IPS-11a (cell line): ENCODE measurements around the gene NREP.
A peak's percentile ranks its signal among the peaks of the same experiment; 100 is the strongest.

Source experiments
- H3K4me3 ChIP-seq: one replicate; pipeline ENCODE4 v1.5.1; 2013; ENCODE audit warnings: low read depth, low read length, control low read depth

Gene NREP, protein sequence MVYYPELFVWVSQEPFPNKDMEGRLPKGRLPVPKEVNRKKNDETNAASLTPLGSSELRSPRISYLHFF

DNA sequence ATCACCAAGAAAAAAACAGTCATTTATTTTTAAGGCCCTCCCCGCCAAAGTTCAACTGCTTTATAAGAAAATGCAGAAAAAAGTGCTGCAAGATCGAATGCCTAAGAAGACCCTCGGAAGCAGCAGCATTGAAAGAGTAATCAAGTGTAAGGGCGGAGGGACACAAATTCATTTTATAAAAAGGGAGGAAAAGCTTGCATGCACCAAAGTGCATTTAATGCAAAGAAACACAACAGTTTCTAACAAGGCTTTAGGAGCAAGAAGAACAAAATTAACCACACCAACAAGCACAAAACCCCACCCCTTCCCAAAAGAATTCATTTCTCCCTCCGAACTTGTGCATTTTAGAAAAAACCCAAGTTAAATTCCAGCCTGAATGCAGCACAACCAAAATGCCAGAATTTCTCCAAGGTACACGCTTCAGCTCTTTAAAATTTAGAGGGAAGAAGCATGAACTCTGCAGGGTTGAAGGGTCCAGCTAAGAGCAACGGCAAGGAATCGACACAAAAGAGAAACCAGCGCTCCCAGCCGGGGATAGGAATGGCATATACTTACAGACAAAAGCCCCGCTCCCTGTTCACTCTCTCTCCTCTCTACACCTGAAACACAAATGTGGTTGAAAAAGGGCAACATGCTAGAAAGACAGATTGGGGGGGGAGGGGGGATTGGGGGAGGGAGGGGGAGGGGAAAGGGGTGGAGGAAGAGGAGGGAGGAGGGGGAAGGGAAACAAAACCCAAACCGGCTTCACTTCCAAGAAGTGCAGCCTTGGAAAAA lies at the start of gene NREP:
TSS of gene NREP (minus strand) at position 614 of the 774 bp plus-strand sequence. CDS start 1,422 bp downstream, outside the sequence.
- peak within 1 kb of the TSS; percentile 81 for H3K4me3 ChIP-seq

DNA sequence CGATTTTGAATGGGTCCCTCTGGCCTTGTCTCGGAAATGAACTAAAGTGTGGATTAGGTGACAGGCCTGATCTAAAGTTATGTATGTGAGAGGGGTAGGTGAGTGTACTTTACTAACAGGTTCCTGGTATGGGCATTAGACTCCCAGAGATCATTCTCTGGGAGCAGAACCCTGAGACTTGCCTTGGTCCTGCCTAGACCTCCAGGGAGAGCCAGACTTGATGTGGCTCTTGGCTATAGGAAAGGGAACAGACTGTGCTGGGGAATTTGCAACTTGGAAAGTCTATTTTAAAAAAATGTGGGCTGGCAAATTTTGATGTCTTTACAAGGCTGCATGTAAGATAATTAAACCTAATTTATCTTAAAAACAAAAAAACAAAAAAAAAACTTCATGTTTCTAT lies 49.8 kb upstream of the NREP start:
- H3K4me3 ChIP-seq = no peak overlapping the region

DNA sequence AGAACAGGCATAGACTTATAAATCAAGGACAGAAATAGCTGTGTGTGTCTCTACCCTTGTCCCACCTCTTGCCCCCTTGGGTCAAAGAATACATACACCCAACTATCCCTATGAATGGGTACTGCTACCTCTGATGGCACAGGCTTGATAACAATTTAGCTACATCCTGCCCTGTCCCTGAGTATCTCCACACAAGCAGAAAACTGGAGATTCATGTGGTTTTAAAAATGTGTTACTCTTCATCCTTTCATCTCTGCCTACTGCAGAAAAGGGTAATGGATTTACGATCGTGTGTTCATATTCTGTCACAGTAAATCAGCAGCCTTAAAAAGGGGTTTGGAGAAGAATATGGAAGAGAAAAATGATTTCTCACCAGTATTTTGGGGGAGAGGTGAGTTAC lies 49.2 kb upstream of the NREP start:
- no peak overlapping the region for H3K4me3 ChIP-seq

DNA sequence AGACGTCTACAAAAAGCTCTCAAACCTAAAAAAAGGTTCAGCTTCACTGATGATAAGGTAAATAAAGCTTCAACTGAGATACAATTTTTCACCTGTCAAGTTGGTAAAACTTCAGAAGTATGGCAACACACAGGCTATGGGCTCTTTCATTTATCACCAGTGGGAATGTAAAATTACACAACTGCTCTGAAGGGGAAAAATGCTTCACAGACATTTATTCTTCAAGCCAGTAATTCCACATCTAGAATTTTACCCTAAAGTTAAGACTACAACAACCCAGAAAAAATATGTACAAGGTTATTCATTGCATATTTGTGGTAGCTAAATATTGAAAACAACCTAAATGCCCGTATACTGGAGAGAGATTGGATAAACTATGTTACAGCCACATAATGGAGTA lies 48.1 kb upstream of the NREP start:
- no peak overlapping the region for H3K4me3 ChIP-seq

DNA sequence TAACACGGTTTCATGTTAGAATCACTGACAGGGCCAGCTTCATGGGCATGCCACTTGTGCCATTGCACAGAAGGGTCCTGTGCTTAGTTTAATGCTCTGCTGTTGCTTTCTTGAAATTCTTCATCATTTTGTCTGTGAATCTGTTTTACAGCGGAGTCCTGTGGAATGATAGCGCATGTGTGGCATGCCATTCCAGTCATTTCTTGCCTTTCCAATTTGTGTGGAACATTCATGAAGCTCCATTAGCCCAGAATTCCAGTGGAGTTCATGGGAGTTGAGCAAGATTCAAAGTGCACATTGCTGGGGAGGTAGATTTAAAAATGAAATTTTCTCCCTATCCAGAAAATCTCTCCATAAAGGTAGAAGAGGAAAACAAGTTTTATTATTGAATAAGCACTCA lies 43.4 kb upstream of the NREP start:
- H3K4me3 ChIP-seq = no peak overlapping the region

DNA sequence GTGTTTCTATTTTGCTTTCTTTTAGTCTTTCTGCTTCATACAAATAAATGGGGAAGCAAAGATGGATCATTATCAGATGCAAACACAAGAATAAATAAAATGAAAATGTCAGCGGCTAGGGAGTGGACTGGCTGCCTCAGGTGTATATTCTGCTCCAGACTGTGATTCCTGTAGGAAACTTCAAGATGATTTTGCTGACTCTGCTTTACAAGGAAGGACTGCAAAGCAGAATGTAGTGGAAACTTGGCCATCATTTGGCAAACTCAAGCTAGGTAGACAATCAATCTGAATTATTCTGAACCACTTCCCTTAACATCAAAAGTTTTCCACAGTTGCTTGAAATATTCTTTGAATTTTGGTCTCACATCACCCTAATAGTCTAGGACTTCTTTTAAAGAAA lies 38.1 kb upstream of the NREP start:
- no peak overlapping the region for H3K4me3 ChIP-seq

DNA sequence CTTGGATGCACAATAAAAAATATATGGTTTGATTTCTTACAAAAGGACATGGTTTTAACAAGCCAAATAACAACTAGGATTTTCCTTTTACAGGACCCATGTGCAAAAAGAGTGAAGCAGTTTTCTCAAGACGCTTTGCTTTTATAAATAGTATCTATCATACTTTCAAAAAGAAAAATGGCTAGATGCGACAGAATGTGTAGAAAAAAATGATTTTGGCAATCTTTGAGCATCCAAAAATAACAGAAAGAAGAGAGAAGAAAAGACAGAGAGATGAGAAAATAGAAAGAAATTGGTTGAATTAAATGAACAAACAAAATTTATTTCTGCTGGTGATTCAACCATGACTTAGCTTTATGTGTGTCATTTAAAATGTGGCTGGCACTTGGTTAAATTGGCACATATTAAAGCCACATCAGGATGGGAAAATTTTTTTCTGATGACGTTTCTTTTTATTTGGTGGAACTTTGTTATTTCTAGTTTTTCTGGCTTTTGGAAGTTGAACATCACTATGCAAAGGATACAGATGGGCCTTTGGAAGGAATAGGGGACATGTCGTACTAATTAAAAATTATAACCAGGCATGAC lies 35.6 kb upstream of the NREP start:
- H3K4me3 ChIP-seq = no peak overlapping the region

DNA sequence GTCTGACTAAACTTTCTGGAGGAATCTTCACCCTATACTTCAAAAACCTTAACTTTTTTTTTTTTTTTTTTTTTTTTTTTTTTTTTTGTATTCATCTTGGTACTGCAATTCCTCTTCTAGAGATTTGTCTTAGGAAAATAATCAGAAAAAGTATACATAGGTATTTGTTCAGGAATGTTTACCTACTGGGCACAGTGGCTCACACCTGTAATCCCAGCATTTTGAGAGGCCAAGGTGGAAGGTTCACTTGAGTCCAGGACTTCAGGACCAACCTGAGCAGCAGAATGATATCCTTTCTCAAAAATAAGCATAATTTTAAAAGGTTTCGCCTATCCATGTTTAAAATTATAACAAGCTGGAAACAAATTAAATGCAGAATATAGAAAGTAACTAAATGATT lies 33.3 kb upstream of the NREP start:
- no peak overlapping the region for H3K4me3 ChIP-seq

DNA sequence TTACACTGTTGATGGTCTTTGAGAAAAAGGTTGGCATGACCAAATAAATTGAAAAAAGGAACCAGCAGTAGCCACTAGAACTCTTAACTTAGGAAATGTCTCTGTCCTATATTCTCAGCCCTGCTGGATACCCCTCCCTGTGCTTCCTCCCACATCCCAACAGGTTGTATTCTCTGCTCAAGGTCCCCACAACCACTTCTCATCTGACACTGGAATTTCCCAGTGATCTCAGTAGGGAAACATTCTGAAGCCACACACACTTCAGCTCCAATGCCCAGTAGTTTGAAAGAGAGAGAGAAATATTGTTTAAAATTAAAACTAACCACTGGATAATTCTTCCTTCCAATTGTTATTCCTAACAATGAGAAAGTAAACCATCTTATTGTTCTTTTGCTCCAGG lies 30.0 kb upstream of the NREP start:
- no peak overlapping the region for H3K4me3 ChIP-seq

DNA sequence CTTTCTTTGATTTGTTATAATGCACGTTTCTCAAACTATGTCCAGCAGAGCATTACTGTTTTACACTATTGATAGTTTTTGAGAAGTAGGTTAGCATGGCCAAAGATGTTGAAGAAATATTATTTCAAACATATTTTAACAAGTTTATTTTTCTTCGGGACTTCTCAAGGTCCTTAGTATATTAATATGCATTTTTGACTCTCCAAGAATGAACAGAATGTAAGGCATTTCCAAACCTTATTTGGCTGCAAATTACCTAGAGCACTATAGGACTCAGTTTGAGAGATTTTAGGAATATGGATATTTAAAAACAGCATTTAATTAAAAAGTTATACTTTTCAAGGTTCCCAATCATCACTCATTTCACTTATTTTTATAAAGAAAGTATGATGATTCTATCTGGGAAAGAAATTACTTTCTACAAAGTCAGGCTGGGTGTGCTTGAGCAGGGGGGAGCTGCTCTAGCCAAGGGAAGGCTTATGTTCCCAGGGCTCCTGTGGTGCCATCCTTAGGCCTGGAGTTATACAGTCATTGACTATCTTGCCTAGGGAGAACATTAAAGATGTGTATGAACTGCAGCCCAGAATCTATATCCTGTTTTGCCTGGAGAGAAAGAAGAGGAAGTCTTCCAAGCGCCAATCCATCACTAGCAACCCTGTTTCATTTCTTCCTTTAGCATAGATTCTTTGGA lies 27.6 kb upstream of the NREP start:
- H3K4me3 ChIP-seq = no peak overlapping the region

DNA sequence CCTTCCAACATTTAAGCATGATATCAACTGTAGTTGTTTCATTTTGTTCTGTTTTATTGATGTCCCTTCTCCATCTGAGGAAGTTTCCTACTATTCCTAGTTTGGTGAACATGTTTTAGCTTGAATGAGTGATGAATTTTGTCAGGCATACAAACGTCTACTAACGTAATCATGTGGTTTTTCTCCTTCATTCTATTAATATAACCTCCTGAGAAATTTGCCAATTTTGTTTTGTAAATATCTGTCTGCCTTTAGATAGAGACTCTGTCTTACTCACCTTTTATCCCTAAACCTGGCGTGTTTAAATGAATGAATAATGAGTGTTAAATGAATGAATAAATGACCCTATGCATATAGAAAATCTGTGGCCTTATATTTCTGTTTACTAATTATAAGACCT lies 26.5 kb upstream of the NREP start:
- no peak overlapping the region for H3K4me3 ChIP-seq

DNA sequence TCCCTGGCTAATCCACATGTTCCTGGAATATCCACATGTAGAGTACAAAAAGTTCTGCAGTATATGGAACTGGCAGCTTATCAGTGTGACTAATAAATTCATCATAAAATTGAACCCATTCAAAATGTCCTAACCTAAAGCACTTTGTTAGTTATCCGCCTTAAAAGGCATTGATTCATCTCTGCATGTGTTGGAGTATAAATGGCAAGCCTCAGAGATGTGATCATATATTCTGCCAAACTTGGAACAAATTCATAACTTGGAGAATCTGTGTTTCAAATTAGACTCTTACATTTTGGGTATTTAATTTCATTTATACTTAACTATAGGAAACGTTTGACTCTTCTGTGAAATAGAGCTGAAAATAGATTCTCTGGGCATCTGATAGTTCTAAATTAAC lies 25.2 kb upstream of the NREP start:
- no peak overlapping the region for H3K4me3 ChIP-seq

DNA sequence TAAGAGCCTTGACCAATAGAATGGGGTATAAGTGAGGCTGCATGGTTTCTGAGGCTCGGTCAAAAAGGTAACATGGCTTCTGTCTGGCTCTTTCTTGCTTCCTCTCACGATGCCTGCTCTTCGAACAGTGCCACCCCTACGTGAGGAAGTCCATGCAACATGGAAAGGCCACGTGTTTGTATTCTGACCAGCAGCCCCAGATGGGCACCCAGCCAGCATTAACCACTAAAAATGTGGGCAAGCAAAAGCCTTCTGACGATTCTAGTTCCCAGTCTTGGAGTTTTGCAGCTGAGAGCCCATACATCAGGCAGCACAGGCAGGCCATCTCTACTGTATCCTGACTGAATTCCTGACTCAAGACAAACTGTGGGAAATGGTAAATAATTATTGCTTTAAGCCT lies 24.2 kb upstream of the NREP start:
- H3K4me3 ChIP-seq = no peak overlapping the region

DNA sequence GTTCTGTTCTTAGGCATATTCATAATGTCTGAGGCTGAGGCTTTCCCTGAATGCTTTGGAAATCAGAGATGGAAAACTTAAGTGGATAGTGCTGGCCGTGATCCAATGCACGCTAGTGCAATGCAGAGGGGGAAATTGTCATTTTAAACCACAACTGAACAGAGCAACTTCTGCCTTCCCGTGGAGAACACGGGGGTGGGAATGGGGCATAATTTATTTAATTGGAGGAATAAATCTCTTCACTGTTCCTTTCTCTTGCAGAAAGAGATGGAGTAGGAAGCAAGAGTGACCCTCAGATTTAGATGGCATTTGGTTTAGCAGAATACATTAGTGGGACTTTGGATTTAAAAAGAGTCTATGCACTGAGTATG lies 22.9 kb upstream of the NREP start:
- no peak overlapping the region for H3K4me3 ChIP-seq

DNA sequence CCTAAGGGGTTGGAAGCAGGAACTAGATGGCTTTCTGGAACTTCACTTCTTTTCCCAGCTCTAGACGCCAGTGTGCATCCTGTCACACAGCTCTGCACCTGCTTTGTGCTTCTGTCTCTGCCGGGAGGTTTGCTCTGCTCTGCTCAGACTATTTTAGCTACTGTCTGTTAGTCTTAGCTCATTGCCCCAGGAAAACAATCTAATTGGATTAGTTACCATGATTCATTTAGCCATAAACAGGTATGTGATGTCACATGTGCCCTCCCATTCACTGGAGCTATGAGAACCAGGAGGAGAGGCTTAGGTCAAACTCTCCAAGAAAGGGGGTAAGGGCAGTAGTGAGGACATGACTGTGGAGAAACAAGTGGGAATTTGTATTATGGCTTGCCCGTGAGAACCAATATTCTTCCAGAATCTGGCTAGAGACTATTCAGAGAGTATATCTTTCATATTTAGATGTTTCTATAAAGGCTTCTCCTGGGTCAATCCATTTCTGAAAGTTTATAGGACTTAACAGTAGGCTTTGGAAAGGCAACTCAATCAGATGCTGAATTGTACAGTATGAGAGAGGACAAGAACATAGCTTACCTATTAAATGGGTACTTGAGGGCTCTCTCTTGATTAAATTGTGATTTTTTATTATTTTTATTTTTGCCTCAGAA lies 22.4 kb upstream of the NREP start:
- H3K4me3 ChIP-seq = no peak overlapping the region

DNA sequence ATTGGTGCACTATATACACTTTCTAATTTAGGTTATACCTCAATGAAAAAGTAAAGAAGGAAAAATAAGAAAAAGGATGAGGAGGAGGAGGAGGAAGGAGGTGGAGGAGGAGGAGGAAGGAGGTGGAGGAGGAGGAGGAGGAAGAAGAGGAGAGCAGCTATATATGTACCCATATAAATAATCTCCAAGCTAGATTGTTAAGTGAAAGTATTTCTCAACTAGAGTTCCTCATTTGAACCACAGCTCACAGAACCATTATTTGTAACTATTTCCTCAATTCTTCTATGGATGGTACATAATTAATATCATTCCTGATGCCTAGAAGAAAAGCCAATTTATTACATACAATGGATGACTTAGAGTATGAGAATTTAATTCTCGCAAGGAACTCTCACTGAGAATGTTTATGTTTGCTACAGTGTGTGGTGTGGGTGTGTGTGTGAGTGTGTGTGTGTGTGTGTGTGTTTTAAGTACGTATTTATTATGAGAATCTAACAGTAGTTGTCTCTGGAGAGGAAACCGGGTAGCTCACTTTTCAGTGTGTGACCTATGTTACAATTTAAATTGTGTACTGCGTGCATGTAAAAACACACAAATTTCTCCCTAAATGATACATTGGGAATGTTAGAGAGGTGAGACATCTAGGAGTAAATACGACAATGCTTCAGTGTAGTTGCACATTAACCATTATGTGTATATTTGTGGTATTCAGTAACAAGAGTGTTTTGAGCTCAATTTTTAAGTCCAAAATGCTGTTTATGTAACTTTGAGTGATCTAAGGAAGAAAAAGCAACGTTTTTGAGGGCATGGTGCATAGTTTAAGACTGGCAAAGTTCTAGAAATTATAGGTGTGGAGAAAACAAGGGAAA lies 20.2 kb upstream of the NREP start:
- no peak overlapping the region for H3K4me3 ChIP-seq

DNA sequence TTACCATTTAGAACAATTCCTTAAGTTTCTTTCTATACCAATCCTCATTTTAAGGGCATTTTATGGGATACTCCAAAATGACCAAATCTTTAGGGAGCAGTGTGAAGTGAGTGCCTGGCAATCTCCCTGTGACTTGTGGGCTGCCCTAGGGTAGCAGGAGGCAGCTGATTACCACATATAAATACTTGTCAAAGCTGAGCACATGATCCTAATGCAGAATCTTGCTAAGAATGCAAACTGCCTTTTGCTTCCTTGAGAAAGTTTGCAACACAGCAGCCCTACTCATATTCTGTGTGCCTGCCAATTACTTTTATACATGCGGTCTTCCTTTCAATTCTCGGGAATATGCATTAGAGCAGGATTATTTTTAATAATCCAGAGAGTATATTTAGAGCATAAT lies 18.2 kb upstream of the NREP start:
- no peak overlapping the region for H3K4me3 ChIP-seq

DNA sequence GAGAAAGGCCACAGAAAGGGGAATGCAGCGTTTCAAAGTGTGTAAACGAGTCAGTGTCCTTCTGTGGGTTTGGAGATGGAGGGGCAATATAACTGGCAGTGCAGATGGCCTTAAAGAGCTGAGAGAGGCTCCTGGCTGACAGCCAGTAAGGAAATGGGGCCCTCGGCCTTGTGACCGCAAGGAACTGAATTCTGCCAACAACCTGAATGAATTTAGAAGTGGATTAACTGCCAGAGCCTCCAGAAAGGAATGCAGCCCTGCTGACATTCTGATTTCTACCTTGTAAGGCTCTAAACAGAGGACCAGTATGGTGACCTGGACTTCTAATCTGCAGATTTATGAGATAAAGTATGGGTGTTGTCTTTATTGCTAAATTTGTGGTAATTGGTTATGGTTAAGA lies 17.5 kb upstream of the NREP start:
- H3K4me3 ChIP-seq = no peak overlapping the region

DNA sequence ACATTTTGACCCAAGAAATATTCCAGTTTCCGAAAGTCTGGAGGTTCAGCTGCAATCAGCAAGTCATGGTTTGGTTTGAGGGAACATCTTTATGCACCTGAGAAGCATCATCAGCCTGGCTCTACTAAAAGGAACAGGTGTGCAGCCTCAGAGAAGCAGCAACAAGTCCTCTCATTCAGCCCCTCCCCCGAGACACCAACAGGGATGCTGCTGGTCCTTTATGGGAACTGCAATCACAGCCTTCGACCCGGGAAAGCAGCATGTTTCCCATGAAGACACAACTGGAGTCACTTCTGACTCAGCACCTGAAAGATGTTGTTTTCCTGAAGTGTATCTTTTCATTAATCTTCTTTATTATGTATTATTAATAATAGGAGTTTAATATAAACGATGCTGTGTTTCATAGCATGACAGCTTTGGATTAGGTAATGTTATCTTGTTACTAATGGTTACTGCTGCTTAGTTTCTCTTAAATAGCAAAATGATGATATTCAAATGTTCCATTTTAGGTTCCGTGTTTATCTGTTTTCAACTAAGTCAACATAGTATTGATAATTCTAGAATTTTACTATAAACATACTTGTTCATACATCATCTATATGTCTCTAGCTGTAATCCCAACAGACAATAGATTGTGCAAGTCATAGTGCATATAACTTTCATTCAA lies 15.6 kb upstream of the NREP start:
- H3K4me3 ChIP-seq = no peak overlapping the region

DNA sequence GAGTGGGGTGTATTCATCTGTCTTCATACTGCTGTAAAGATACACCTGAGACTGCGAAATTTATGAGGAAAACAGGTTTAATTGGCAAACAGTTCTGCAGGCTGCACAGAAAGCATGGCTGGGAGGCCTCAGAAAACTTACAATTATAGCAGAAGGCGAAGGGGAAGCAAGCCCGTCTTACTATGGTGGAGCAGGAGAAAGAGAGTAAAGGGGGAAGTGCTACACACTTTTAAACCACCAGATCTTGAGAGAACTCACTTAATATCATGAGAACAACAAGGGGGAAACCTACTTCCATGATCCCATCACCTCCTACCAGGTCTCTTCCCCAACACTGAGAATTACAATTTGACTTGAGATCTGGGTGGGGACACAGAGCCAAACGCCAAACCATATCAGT lies 12.5 kb upstream of the NREP start:
- no peak overlapping the region for H3K4me3 ChIP-seq
